ENCODE data around the gene UBE2D3.
"Not testable (repeated sequence)": the region's sequence is repeated elsewhere in the genome, so short reads cannot be mapped to it uniquely, and the experiment has no call there.

UBE2D3 gene

DNA sequence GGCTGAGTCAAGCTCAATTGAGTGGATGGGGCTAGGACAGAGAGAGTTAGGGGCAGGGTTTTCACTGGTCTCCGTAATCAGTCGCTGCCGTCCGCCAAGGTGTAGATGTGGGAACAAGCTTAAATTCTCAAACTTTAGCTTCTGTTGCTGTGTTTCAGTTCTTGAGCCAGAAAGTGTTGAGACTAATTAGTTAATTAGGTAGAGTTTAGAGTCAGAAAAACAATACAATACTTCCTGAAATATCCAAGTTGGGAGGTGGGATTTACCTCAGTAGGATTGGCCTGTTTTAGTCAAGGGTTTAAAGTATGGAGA is 1.1 kb upstream of the UBE2D3 start:
- DNase-seq, result no peak

GRCh38 chr4:102827674-102828496 is 534 bp upstream of the UBE2D3 start:
- DNase-seq, result peak; percentile 99

DNA sequence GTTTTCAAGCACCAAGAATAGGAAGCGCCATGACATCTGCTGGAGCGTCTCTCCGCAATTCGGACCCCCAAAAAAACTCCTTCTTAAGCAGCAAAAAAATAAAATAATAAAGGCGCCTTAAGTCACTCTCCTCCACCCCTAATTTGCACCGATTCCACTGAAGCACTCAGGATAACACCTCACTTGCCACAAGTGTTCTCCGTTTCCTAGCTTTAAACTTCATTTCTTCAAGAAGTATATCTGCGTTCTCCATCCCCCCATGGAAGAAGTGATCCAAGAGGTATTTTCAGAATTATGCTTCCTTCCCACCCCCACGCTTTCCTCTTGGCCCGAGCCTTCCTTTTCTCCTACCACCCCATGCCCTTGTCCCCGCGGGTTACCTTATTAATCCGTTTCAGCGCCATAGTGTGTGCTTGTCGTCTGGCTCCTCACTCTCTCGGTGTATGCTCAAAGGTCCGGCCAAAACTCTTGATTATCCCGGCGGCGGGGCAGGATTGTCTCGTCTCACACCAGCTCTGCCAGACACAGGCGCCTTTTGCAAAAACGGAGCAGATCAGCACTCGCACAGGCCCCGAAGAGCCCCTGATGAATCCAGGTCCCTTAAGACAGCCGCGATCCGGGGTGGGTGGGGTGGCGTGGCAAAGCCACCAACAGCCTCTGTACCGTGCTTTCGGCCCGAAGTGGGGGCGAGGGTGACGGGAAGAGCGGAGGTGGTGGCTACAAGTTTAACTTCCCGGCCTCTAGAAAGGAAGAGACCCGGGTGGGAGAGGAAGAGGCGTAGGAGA is 1.1 kb downstream of the UBE2D3 start:
- DNase-seq, result no peak

- no peak for DNase-seq
These were observed 1.9 kb downstream of the UBE2D3 start for GRCh38 chr4:102825261-102826091.

- DNase-seq, result no peak
These were observed 3.0 kb downstream of the UBE2D3 start for GRCh38 chr4:102824398-102824797.

- DNase-seq, result no peak
These were observed 3.5 kb downstream of the UBE2D3 start for GRCh38 chr4:102823897-102824296.

DNA sequence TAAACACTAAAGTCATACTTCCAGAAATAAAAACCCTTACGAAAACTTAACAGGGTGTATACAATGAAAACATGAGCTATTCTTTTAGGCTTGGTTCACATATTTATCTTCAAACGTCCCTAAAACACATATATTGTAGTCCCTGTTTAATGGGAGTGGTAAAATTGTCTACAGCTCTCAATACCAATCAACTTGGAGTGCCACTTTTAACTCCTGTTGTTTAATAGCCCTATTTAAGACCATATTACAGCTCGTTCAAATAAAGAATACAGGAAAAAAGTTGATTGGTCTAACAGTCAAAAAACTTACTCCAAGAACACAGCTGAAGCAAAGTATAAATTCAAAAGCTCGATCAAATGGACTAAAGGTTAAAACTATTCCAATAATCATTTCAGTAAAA is 3.9 kb downstream of the UBE2D3 start:
- DNase-seq, result no peak

DNA sequence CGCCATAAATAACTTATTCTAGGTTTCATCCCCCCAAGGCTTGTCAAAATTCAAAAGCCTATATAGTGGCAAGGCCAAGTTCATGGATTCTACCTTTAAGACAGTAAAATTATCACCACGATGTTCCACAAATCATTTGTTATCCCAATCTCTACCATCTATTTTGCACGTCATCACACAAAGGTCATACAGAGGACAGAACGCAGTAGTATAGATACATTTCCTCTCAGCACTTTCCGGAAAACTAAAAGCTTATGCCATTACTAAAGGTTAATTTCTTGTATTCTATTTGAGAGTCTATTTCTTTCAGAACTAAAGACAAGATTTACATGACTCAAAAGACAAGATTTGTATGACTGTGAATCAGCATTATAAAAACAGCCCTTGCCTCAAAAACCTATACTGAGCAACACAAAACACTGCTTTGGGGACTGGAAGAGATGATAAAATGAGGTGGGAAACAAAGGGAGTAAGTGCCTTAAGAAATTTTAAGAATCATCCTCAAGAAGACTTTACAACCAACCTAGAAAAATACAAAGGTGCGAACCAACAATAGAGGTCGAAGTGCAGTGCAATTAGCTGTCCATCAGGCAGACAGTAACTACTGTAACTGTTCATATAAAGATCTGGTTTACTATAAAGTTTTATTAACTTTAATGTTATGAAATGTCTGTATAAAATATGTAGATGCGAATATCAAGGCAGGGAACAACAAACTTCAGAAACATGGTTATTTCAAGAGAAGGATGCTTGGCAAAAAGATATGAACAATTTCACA is 7.6 kb downstream of the UBE2D3 start:
- DNase-seq, result no peak

GRCh38 chr4:102819100-102819499 is 8.3 kb downstream of the UBE2D3 start:
- not testable (repeated sequence) for DNase-seq

GRCh38 chr4:102817613-102818268 is 9.6 kb downstream of the UBE2D3 start:
- no peak for DNase-seq

- no peak for DNase-seq
These were observed 10.2 kb downstream of the UBE2D3 start for GRCh38 chr4:102817021-102817605.

DNA sequence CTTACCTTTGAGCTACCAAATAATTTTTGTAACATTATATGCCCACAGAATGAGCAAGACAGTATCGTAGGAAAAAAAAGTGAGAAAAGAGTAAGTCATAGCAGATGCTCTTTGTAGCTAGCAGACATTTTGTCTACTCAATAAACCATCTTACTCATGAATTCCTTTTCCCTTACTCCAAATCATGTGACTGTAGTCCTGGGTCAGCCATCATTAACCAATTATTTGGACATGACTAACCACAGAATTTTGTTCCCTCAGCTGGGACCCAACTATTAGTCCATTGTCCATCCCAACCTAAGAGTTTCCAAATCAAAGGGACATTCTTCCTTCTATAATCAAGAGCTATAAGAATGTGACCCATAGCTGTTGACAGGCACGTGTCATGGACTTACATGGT is 11.4 kb downstream of the UBE2D3 start:
- no peak for DNase-seq

- DNase-seq, result no peak
These were observed 17.7 kb downstream of the UBE2D3 start for GRCh38 chr4:102809691-102810090.

GRCh38 chr4:102809190-102809589 is 18.2 kb downstream of the UBE2D3 start:
- no peak for DNase-seq

GRCh38 chr4:102808009-102808408 is 19.3 kb downstream of the UBE2D3 start:
- DNase-seq, result no peak

DNA sequence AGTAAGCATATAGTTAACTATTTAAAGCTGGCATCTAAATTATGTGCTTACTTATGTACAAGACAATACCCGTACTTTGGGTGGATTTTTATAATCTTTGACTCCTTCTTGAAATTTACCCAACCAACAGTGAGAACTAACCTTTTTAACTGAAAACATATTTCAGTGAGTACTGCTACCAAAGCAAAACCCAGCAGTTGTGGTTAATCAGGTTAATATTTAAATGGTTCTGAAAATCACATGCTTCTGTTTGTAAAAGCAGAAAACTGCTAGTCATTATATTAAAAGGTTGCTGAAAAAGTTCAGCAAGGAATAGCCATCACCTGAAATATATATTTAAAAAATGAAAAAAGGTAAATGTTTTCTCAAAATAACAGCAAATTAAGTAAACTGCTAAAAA is 20.0 kb downstream of the UBE2D3 start:
- DNase-seq, result no peak

- no peak for DNase-seq
These were observed 27.5 kb downstream of the UBE2D3 start for GRCh38 chr4:102799816-102800215.

- DNase-seq, result no peak
These were observed 32.4 kb downstream of the UBE2D3 start for GRCh38 chr4:102794999-102795398.

DNA sequence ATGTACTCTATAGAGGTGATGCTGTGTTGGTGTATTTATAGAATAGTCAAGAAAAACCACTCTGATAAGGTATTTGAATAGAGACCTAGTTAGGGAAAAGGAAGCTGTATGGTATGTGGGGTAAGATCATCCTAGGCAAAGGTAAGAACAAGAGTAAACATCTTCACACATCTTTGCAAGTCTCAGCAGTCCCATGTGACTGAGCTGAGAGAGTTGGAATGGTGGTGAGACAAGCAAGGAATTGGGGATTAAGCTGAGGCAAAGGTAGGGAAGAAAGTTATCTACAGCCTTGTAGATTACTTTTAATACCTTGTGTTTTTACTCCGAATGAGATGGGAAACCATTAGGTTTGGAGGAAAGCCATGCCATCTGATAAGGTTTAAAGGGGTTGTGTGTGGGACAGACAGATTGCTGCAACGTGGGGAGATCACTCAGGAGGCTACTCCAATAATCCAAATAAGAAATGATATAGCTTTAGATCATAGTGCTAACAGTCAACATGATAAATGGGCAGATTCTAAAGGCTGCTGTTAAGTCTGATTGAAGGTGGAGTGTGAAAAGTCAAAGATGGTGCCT is 34.9 kb downstream of the UBE2D3 start:
- no peak for DNase-seq

- no peak for DNase-seq
These were observed 36.0 kb downstream of the UBE2D3 start for GRCh38 chr4:102791318-102791835.

DNA sequence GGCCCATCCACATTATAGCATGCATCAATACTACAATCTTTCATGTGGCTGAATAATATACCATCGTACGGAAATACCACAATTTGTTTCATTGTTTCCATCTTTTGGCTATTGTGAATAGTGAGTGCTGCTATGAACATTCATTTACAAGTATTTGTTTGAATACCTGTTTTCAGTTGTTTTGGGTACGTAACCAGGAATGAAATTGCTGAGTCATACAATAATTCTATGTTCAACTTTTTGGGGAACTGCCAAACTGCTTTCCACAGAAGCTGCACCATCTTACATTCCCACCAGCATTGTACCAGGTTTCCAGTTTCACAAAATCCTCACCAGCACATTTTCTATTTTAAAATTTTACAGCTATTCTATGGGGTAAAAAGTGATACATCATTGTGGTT is 38.0 kb downstream of the UBE2D3 start:
- no peak for DNase-seq

Data from NCI-H1048 (cell line).